Esophagus squamous epithelium (tissue), 5 donors: ENCODE results near the gene NFU1. TPM values are rescaled to one million over a fixed set of nuclear protein-coding genes. Genes with fewer than 3 reads are reported as not detected.

Source experiments
- DNase-seq: peaks from one replicate; lab custom pipeline; 2025; lab: John Stamatoyannopoulos, UW
- H3K27ac ChIP-seq, 4 donors: fragments of 200-600 bp; sonication (generic); one replicate each; pipeline ENCODE4 v1.5.1; 2016 to 2019; ENCODE audit warnings: mild to moderate bottlenecking in 1 of 4
- H3K27me3 ChIP-seq, 4 donors: fragments of 200-600 bp; sonication (generic); 1 replicate in 3 of 4; 2 replicates in 1 of 4; pipeline versions ENCODE4 v1.5.1 to v1.6.0; 2017 to 2021; ENCODE audit warnings: antibody characterized with exemption in 1 of 4
- H3K36me3 ChIP-seq, 3 donors: fragments of 200-600 bp; sonication (generic); one replicate each; pipeline ENCODE4 v1.5.1; 2016 to 2019
- H3K4me1 ChIP-seq, 3 donors: fragments of 200-600 bp; sonication (generic); one replicate each; pipeline ENCODE4 v1.5.1; 2017 to 2019
- H3K4me3 ChIP-seq, 4 donors: fragments of 200-600 bp; sonication (generic); 1 replicate in 3 of 4; 2 replicates in 1 of 4; pipeline ENCODE4 v1.5.1; 2016 to 2019; ENCODE audit warnings: mild to moderate bottlenecking in 2 of 4, moderate library complexity in 1 of 4
- H3K9me3 ChIP-seq, 3 donors: fragments of 200-600 bp; sonication (generic); one replicate each; pipeline ENCODE4 v1.5.1; 2016 to 2019
- POLR2A ChIP-seq, 4 donors: fragments of 450-650 bp; IDR thresholded peaks; one replicate each; pipeline ENCODE4 v1.6.1; 2017; ENCODE audit warnings: antibody characterized with exemption in 4 of 4, mild to moderate bottlenecking in 4 of 4, moderate library complexity in 3 of 4
- WGBS, 2 donors: methylation state at CpG; one replicate each; pipeline ENCODE4 v1.1.5; 2018; 5-methylcytosine and 5-hydroxymethylcytosine counted together
- intact Hi-C: fragments of 100-400 bp; cut with DNase I; formaldehyde crosslinking; loops from one replicate; pipeline ENCODE4 v1.15.0; 2022
- total RNA-seq, 4 donors: library from RNA; depleted of rRNA; stranded (reverse); fragments of >200 nt; gene quantifications; one replicate each; pipeline ENCODE4 v1.1.0, GENCODE V29; 2016
- TF ChIP-seq, protein P1 (sequence below), 6 experiments: fragments of 450-650 bp in 4 of 6; fragments of 200-600 bp in 2 of 6; sonication (generic) in 2 of 6; IDR thresholded peaks; one replicate each; pipeline ENCODE4 v1.5.1; 2016 to 2019; ENCODE audit warnings: antibody characterized with exemption in 6 of 6, mild to moderate bottlenecking in 4 of 6, moderate library complexity in 4 of 6
- donor health status: DM: yes; HTN: yes; CAD: no.

NFU1 gene
- total RNA-seq, 4 donors from 2014 or later, result 17.4 to 26.2 (median 23.5) TPM

GRCh38 chr2:69438580-69438979 is 1.3 kb upstream of the NFU1 start:
- H3K27me3 ChIP-seq, result no peaks in the 10 kb centered on the region
- WGBS, 2 donors, result 95 to 97% methylated on average over 6 of the region's 6 CpGs
- no peak for DNase-seq
- H3K4me3 ChIP-seq, result no peak overlapping the region
- peak overlapping the region; percentile 98 to 99 (median 98) for H3K27ac ChIP-seq
- peaks cover 13 to 38% (median 16%) of the 10 kb centered on the region in 3 donors for H3K4me1 ChIP-seq
- no peak for TF ChIP-seq POLR2A (IDR thresholded peaks at IDR 0.05)
- TF ChIP-seq, protein P1, sequence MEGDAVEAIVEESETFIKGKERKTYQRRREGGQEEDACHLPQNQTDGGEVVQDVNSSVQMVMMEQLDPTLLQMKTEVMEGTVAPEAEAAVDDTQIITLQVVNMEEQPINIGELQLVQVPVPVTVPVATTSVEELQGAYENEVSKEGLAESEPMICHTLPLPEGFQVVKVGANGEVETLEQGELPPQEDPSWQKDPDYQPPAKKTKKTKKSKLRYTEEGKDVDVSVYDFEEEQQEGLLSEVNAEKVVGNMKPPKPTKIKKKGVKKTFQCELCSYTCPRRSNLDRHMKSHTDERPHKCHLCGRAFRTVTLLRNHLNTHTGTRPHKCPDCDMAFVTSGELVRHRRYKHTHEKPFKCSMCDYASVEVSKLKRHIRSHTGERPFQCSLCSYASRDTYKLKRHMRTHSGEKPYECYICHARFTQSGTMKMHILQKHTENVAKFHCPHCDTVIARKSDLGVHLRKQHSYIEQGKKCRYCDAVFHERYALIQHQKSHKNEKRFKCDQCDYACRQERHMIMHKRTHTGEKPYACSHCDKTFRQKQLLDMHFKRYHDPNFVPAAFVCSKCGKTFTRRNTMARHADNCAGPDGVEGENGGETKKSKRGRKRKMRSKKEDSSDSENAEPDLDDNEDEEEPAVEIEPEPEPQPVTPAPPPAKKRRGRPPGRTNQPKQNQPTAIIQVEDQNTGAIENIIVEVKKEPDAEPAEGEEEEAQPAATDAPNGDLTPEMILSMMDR (IDR thresholded peaks at IDR 0.05), result no peak
- H3K36me3 ChIP-seq, result no peaks in the 10 kb centered on the region
- intact Hi-C loops, result no loop called here
- no peaks in the 10 kb centered on the region for H3K9me3 ChIP-seq

- Histone ChIP-seq H3K4me3 (peak overlapping the region; percentile 80 to 94 (median 92)), H3K9me3 (no peaks in the 10 kb centered on the region), H3K27me3 (no peaks in the 10 kb centered on the region), H3K36me3 (no peaks in the 10 kb centered on the region), H3K4me1 (peaks cover 13 to 41% (median 16%) of the 10 kb centered on the region in 3 donors), H3K27ac (peak overlapping the region; percentile 98 to 99 (median 98))
- intact Hi-C loops, result no loop called here
- no peak for TF ChIP-seq POLR2A (IDR thresholded peaks at IDR 0.05)
- TF ChIP-seq, protein P1 (IDR thresholded peaks at IDR 0.05), result no peak
- WGBS, 2 donors, result 37 to 38% methylated on average over 6 to 7 of the region's 7 CpGs
- no peak for DNase-seq
Observed at GRCh38 chr2:69437751-69438154, 518 bp upstream of the NFU1 start.

DNA sequence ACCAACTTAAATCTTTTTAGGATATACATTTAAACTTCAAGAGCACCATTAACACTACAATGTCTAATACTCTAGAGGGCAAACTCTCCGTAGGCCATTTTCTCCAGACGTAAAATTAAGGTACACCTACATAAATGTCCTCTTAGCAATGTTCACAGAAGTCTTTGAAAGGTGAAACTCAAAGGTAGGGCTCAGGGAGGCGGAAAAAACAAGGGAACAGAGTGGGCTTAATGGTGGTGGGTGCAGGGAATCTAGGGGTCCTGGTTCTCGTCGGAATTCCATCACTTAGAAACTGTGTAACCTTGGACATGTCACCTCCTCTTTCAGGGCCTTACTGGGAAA is 668 bp downstream of the NFU1 start:
- Histone ChIP-seq H3K4me1 (peaks cover 13 to 49% (median 16%) of the 10 kb centered on the region in 3 donors), H3K27ac (peak overlapping the region; percentile 98 to 99 (median 98)), H3K36me3 (peaks cover 0 to 5% (median 0%) of the 10 kb centered on the region in 3 donors), H3K27me3 (no peaks in the 10 kb centered on the region), H3K9me3 (no peaks in the 10 kb centered on the region), H3K4me3 (peak overlapping the region; percentile 80 to 94 (median 92))
- intact Hi-C loops, result no loop called here
- 6% methylated on average over 5 of the region's 5 CpGs for WGBS, 2 donors
- TF ChIP-seq POLR2A (IDR thresholded peaks at IDR 0.05), result no peak
- TF ChIP-seq, protein P1 (IDR thresholded peaks at IDR 0.05), result peak in 1 of 6 experiments; percentile 23
- no peak for DNase-seq

GRCh38 chr2:69434753-69435152 is 2.5 kb downstream of the NFU1 start:
- H3K27me3 ChIP-seq, result no peaks in the 10 kb centered on the region
- 77 to 85% methylated on average over 5 of the region's 5 CpGs for WGBS, 2 donors
- H3K9me3 ChIP-seq, result no peaks in the 10 kb centered on the region
- H3K27ac ChIP-seq, result no peak overlapping the region
- intact Hi-C loops, result no loop called here
- TF ChIP-seq, protein P1 (IDR thresholded peaks at IDR 0.05), result no peak
- TF ChIP-seq POLR2A (IDR thresholded peaks at IDR 0.05), result no peak
- no peak for DNase-seq
- H3K36me3 ChIP-seq, result peaks cover 0 to 23% (median 1%) of the 10 kb centered on the region in 3 donors
- peaks cover 13 to 49% (median 16%) of the 10 kb centered on the region in 3 donors for H3K4me1 ChIP-seq
- H3K4me3 ChIP-seq, result no peak overlapping the region

DNA sequence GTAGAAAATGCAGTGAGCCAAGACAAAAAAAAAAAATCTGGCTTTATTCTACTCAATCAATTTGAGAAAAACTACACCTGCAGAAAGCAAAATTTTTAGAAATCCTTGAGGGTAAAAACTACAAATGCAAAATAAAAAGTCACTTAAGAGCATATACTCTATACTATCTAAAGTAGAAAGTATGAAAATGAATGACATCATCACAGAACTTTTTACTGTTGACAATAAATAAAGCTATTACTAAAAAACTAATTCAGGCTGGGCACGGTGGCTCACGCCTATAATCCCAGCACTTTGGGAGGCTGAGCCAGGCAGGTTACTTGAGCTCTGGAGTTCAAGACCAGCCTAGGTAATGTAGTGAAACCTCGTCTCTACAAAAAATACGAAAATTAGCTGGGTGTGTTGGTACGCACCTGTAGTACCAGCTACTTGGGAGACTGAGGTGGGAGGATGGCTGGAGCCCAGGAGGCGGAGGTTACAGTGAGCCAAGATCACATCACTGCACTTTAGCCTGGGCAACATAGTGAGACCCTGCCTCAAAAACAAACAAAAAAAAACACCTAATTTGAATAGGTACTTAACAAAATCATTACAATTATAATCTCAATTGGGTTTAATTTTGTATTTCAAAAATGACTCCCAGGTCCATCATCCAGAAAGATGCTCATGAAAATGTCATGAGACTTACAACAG is 7.6 kb downstream of the NFU1 start:
- intact Hi-C loops, result no loop called here
- DNase-seq, result no peak
- WGBS, 2 donors, result 87 to 88% methylated on average over 6 of the region's 6 CpGs
- Histone ChIP-seq H3K9me3 (no peaks in the 10 kb centered on the region), H3K27ac (no peak overlapping the region), H3K36me3 (peaks cover 0 to 74% (median 4%) of the 10 kb centered on the region in 3 donors), H3K4me3 (no peak overlapping the region), H3K27me3 (no peaks in the 10 kb centered on the region), H3K4me1 (peaks cover 0 to 18% (median 0%) of the 10 kb centered on the region in 3 donors)
- TF ChIP-seq POLR2A (IDR thresholded peaks at IDR 0.05), result no peak
- TF ChIP-seq, protein P1 (IDR thresholded peaks at IDR 0.05), result no peak
